ENCODE results near the gene IPO13. TPM values are rescaled to one million over a fixed set of nuclear protein-coding genes. Genes with fewer than 3 reads are reported as not detected.

IPO13 gene
- total RNA-seq, 1 experiment from 2014 or later = 24.2 TPM

GRCh38 chr1:43954036-43954435 lies 7.3 kb downstream of the IPO13 start:
- no peak overlapping the region for H3K27ac Mint-ChIP-seq (ENCODE audit: unreplicated experiment)
- CTCF ChIA-PET = interaction anchor here (0.7 kb wide), 1 partner anchor 1602 kb away, joined by 3 read pairs; no protein-coding TSS in a partner anchor
- no peak for DNase-seq
- no peaks in the 10 kb centered on the region for H3K27me3 Mint-ChIP-seq (ENCODE audit: unreplicated experiment)
- no TSS peak for BruUV-seq (replicated peaks)
- no peak overlapping the region for H3K4me3 Mint-ChIP-seq (ENCODE audit: low read depth, unreplicated experiment)
- intact Hi-C loops (cut with micrococcal nuclease; ENCODE audit: unreplicated experiment) = no loop called here
- TF ChIP-seq CTCF (IDR thresholded peaks at IDR 0.05; ENCODE audit: unreplicated experiment) = no peak
- H3K9me3 Mint-ChIP-seq (ENCODE audit: low read depth, unreplicated experiment) = no peaks in the 10 kb centered on the region
- H3K4me1 Mint-ChIP-seq (ENCODE audit: low read depth, unreplicated experiment) = peaks cover 9% of the 10 kb centered on the region
- H3K36me3 Mint-ChIP-seq (ENCODE audit: insufficient read depth, unreplicated experiment) = no peaks in the 10 kb centered on the region

GRCh38 chr1:43956234-43956633 lies 9.5 kb downstream of the IPO13 start:
- H3K4me1 Mint-ChIP-seq (ENCODE audit: low read depth, unreplicated experiment) = no peaks in the 10 kb centered on the region
- H3K27me3 Mint-ChIP-seq (ENCODE audit: unreplicated experiment) = no peaks in the 10 kb centered on the region
- intact Hi-C loops (cut with micrococcal nuclease; ENCODE audit: unreplicated experiment) = no loop called here
- H3K4me3 Mint-ChIP-seq (ENCODE audit: low read depth, unreplicated experiment) = no peak overlapping the region
- no peak for DNase-seq
- no peak for TF ChIP-seq CTCF (IDR thresholded peaks at IDR 0.05; ENCODE audit: unreplicated experiment)
- CTCF ChIA-PET = interaction anchor here (0.6 kb wide), 1 partner anchor 434 kb away, joined by 3 read pairs; no protein-coding TSS in a partner anchor
- no peaks in the 10 kb centered on the region for H3K9me3 Mint-ChIP-seq (ENCODE audit: low read depth, unreplicated experiment)
- H3K36me3 Mint-ChIP-seq (ENCODE audit: insufficient read depth, unreplicated experiment) = no peaks in the 10 kb centered on the region
- H3K27ac Mint-ChIP-seq (ENCODE audit: unreplicated experiment) = no peak overlapping the region
- no TSS peak for BruUV-seq (replicated peaks)

- no peaks in the 10 kb centered on the region for H3K27me3 Mint-ChIP-seq (ENCODE audit: unreplicated experiment)
- no peak overlapping the region for H3K27ac Mint-ChIP-seq (ENCODE audit: unreplicated experiment)
- intact Hi-C loops (cut with micrococcal nuclease; ENCODE audit: unreplicated experiment) = no loop called here
- no peak for TF ChIP-seq CTCF (IDR thresholded peaks at IDR 0.05; ENCODE audit: unreplicated experiment)
- DNase-seq = no peak
- no peak overlapping the region for H3K4me3 Mint-ChIP-seq (ENCODE audit: low read depth, unreplicated experiment)
- no TSS peak for BruUV-seq (replicated peaks)
- H3K9me3 Mint-ChIP-seq (ENCODE audit: low read depth, unreplicated experiment) = no peaks in the 10 kb centered on the region
- no peaks in the 10 kb centered on the region for H3K36me3 Mint-ChIP-seq (ENCODE audit: insufficient read depth, unreplicated experiment)
- CTCF ChIA-PET = no interaction called here
- H3K4me1 Mint-ChIP-seq (ENCODE audit: low read depth, unreplicated experiment) = no peaks in the 10 kb centered on the region
Observed at GRCh38 chr1:43957407-43958040, 10.8 kb downstream of the IPO13 start.

- BruUV-seq (replicated peaks) = no TSS peak
- CTCF ChIA-PET = no interaction called here
- no peaks in the 10 kb centered on the region for H3K27me3 Mint-ChIP-seq (ENCODE audit: unreplicated experiment)
Observed at GRCh38 chr1:43958351-43959255, 11.9 kb downstream of the IPO13 start.

More at GRCh38 chr1:43958351-43959255, 11.9 kb downstream of the IPO13 start:
- Mint-ChIP-seq H3K27ac (ENCODE audit: unreplicated experiment) (no peak overlapping the region), H3K36me3 (ENCODE audit: insufficient read depth, unreplicated experiment) (no peaks in the 10 kb centered on the region), H3K4me3 (ENCODE audit: low read depth, unreplicated experiment) (no peak overlapping the region), H3K4me1 (ENCODE audit: low read depth, unreplicated experiment) (no peaks in the 10 kb centered on the region), H3K9me3 (ENCODE audit: low read depth, unreplicated experiment) (no peaks in the 10 kb centered on the region)
- no peak for DNase-seq
- TF ChIP-seq CTCF (IDR thresholded peaks at IDR 0.05; ENCODE audit: unreplicated experiment) = no peak
- intact Hi-C loops (cut with micrococcal nuclease; ENCODE audit: unreplicated experiment) = no loop called here
